HepG2 (cell line): ENCODE data around the gene CEP104. TPM values are rescaled to one million over a fixed set of nuclear protein-coding genes. Genes with fewer than 3 reads are reported as not detected.

Source experiments
- AFF4 ChIP-seq: sonication (generic); formaldehyde crosslinking; IDR thresholded peaks from 2 replicates; pipeline ENCODE4 v1.4.0; 2020; ENCODE audit warnings: missing genetic modification reagents
- AHR ChIP-seq: IDR thresholded peaks from 2 replicates; pipeline ENCODE4 v1.6.1; 2018; ENCODE audit warnings: missing genetic modification reagents, missing compliant biosample characterization
- BRD4 ChIP-seq: sonication (generic); formaldehyde crosslinking; IDR thresholded peaks from 2 replicates; pipeline ENCODE4 v1.4.0; 2020; ENCODE audit warnings: missing genetic modification reagents
- DMAP1 ChIP-seq: IDR thresholded peaks from 2 replicates; pipeline ENCODE4 v1.6.1; 2016
- HDAC6 ChIP-seq: fragments of 200-600 bp; sonication (generic); IDR thresholded peaks from 2 replicates; pipeline ENCODE4 v1.7.0; 2017; ENCODE audit warnings: mild to moderate bottlenecking, antibody characterized with exemption, low read length, low read depth
- ISX ChIP-seq: sonication (generic); formaldehyde crosslinking; conservative IDR thresholded peaks from 2 replicates; pipeline ENCODE4 v1.5.0; 2020; ENCODE audit warnings: missing genetic modification reagents
- NCOA1 ChIP-seq: sonication (generic); formaldehyde crosslinking; IDR thresholded peaks from 2 replicates; pipeline ENCODE4 v1.9.0; 2021; ENCODE audit warnings: missing genetic modification reagents
- POLR2G ChIP-seq: fragments of 200-400 bp; formaldehyde crosslinking; IDR thresholded peaks from 2 replicates; pipeline ENCODE4 v1.6.1; 2018; ENCODE audit warnings: mild to moderate bottlenecking, low read depth, low read length, moderate library complexity
- REPIN1 ChIP-seq: sonication (generic); formaldehyde crosslinking; IDR thresholded peaks from 2 replicates; pipeline ENCODE4 v1.8.0; 2022; ENCODE audit warnings: missing genetic modification reagents, low read depth, mild to moderate bottlenecking, borderline replicate concordance
- SNAI1 ChIP-seq: sonication (generic); formaldehyde crosslinking; IDR thresholded peaks from 2 replicates; pipeline ENCODE4 v1.5.0; 2020; ENCODE audit warnings: mild to moderate bottlenecking, missing genetic modification reagents, borderline replicate concordance
- TBX2 ChIP-seq: sonication (generic); formaldehyde crosslinking; IDR thresholded peaks from 2 replicates; pipeline ENCODE4 v1.5.0; 2020; ENCODE audit warnings: missing genetic modification reagents, mild to moderate bottlenecking, borderline replicate concordance
- ZBTB1 ChIP-seq: sonication (generic); formaldehyde crosslinking; IDR thresholded peaks from 2 replicates; pipeline ENCODE4 v1.4.0; 2020; ENCODE audit warnings: missing genetic modification reagents, borderline replicate concordance
- ZNF382 ChIP-seq: sonication (generic); formaldehyde crosslinking; IDR thresholded peaks from 2 replicates; pipeline ENCODE4 v1.5.0; 2020; ENCODE audit warnings: missing genetic modification reagents, mild to moderate bottlenecking, borderline replicate concordance
- ZNF577 ChIP-seq: sonication (generic); formaldehyde crosslinking; IDR thresholded peaks from 2 replicates; pipeline ENCODE4 v1.4.0; 2020; ENCODE audit warnings: mild to moderate bottlenecking, low read depth, missing genetic modification reagents, borderline replicate concordance
- polyA plus RNA-seq, 8 experiments: library from polyadenylated mRNA; depleted of rRNA in 3 of 8; stranded (reverse) in 7 of 8; unstranded in 1 of 8; fragments of >200 nt; fragmentation: Illumina TruSeq in 4 of 8; extraction: Trizol in 4 of 8; gene quantifications; 2 replicates each; pipeline versions ENCODE4 v1.2.1 to v1.2.3, GENCODE V29; 2011 to 2016; ENCODE audit warnings: low read depth in 4 of 8, missing spikeins in 1 of 8, mixed read lengths in 1 of 8; ENCODE audit not compliant: insufficient read depth in 1 of 8
- total RNA-seq, 5 experiments: library from RNA; depleted of rRNA; stranded (reverse); fragments of >200 nt; fragmentation: Illumina TruSeq; extraction: Trizol; gene quantifications; 2 replicates each; pipeline ENCODE4 v1.2.3, GENCODE V29; 2016; ENCODE audit warnings: low read depth in 1 of 5
- TF ChIP-seq, protein P1 (sequence below): sonication (generic); formaldehyde crosslinking; IDR thresholded peaks from 2 replicates; pipeline ENCODE4 v1.4.0; 2020; ENCODE audit warnings: low read depth, missing genetic modification reagents
- TF ChIP-seq, protein P2 (sequence below): sonication (generic); formaldehyde crosslinking; IDR thresholded peaks from 2 replicates; pipeline ENCODE4 v1.5.0; 2020; ENCODE audit warnings: mild to moderate bottlenecking, missing genetic modification reagents, moderate library complexity
- TF ChIP-seq, protein P3 (sequence below): sonication (generic); formaldehyde crosslinking; conservative IDR thresholded peaks from 2 replicates; pipeline ENCODE4 v1.4.0; 2020; ENCODE audit warnings: missing genetic modification reagents

The CEP104 gene
- total and polyA plus RNA-seq, 2 of the 13 experiments (the other 11 are each of a cell fraction or from before 2014, with no cell fraction given) = 20.4 to 30.1 TPM

GRCh38 chr1:3900969-3901529, 44.0 kb upstream of the CEP104 start (continued):
- TF ChIP-seq ZNF577 (CRISPR knock-in tag) (no peak), SNAI1 (CRISPR knock-in tag) (no peak), REPIN1 (CRISPR knock-in tag) (no peak), BRD4 (CRISPR knock-in tag) (no peak), ZBTB1 (CRISPR knock-in tag) (no peak), POLR2G (peak; percentile 62; the same call in 1 of the 2 replicates), AFF4 (CRISPR knock-in tag) (no peak), ZNF382 (CRISPR knock-in tag) (no peak), TBX2 (CRISPR knock-in tag) (peak; percentile 56), NCOA1 (no peak), HDAC6 (no peak), DMAP1 (CRISPR knock-in tag) (peak; percentile 13; the same call in 1 of the 2 replicates), AHR (CRISPR knock-in tag) (no peak), ISX (CRISPR knock-in tag) (no peak)
- TF ChIP-seq, protein P1, sequence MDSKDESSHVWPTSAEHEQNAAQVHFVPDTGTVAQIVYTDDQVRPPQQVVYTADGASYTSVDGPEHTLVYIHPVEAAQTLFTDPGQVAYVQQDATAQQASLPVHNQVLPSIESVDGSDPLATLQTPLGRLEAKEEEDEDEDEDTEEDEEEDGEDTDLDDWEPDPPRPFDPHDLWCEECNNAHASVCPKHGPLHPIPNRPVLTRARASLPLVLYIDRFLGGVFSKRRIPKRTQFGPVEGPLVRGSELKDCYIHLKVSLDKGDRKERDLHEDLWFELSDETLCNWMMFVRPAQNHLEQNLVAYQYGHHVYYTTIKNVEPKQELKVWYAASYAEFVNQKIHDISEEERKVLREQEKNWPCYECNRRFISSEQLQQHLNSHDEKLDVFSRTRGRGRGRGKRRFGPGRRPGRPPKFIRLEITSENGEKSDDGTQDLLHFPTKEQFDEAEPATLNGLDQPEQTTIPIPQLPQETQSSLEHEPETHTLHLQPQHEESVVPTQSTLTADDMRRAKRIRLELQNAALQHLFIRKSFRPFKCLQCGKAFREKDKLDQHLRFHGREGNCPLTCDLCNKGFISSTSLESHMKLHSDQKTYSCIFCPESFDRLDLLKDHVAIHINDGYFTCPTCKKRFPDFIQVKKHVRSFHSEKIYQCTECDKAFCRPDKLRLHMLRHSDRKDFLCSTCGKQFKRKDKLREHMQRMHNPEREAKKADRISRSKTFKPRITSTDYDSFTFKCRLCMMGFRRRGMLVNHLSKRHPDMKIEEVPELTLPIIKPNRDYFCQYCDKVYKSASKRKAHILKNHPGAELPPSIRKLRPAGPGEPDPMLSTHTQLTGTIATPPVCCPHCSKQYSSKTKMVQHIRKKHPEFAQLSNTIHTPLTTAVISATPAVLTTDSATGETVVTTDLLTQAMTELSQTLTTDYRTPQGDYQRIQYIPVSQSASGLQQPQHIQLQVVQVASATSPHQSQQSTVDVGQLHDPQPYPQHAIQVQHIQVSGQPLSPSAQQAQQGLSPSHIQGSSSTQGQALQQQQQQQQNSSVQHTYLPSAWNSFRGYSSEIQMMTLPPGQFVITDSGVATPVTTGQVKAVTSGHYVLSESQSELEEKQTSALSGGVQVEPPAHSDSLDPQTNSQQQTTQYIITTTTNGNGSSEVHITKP (CRISPR knock-in tag) = no peak
- TF ChIP-seq, protein P2, sequence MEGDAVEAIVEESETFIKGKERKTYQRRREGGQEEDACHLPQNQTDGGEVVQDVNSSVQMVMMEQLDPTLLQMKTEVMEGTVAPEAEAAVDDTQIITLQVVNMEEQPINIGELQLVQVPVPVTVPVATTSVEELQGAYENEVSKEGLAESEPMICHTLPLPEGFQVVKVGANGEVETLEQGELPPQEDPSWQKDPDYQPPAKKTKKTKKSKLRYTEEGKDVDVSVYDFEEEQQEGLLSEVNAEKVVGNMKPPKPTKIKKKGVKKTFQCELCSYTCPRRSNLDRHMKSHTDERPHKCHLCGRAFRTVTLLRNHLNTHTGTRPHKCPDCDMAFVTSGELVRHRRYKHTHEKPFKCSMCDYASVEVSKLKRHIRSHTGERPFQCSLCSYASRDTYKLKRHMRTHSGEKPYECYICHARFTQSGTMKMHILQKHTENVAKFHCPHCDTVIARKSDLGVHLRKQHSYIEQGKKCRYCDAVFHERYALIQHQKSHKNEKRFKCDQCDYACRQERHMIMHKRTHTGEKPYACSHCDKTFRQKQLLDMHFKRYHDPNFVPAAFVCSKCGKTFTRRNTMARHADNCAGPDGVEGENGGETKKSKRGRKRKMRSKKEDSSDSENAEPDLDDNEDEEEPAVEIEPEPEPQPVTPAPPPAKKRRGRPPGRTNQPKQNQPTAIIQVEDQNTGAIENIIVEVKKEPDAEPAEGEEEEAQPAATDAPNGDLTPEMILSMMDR (CRISPR knock-in tag) = no peak
- TF ChIP-seq, protein P3, sequence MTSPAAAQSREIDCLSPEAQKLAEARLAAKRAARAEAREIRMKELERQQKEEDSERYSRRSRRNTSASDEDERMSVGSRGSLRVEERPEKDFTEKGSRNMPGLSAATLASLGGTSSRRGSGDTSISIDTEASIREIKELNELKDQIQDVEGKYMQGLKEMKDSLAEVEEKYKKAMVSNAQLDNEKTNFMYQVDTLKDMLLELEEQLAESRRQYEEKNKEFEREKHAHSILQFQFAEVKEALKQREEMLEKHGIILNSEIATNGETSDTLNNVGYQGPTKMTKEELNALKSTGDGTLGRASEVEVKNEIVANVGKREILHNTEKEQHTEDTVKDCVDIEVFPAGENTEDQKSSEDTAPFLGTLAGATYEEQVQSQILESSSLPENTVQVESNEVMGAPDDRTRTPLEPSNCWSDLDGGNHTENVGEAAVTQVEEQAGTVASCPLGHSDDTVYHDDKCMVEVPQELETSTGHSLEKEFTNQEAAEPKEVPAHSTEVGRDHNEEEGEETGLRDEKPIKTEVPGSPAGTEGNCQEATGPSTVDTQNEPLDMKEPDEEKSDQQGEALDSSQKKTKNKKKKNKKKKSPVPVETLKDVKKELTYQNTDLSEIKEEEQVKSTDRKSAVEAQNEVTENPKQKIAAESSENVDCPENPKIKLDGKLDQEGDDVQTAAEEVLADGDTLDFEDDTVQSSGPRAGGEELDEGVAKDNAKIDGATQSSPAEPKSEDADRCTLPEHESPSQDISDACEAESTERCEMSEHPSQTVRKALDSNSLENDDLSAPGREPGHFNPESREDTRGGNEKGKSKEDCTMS (CRISPR knock-in tag) = no peak
